GM12878 (cell line): ENCODE measurements around the gene DNMT3A.

ENCODE experiments used
- ASH2L ChIP-seq: fragments of 300-600, 200-600 bp; sonication (generic); IDR thresholded peaks from 2 replicates; pipeline ENCODE4 v1.6.1; 2017; ENCODE audit warnings: low read depth, mild to moderate bottlenecking, borderline replicate concordance
- EP300 ChIP-seq, 2 experiments: fragments of 150-350 bp in 1 of 2; IDR thresholded peaks; 2 replicates each; pipeline ENCODE4 v1.6.1; 2011 to 2012; ENCODE audit warnings: low read depth in 2 of 2, low read length in 2 of 2, borderline replicate concordance in 1 of 2, improper control_type of control experiment in 1 of 2, inconsistent platforms in 1 of 2; ENCODE audit not compliant: control insufficient read depth in 1 of 2
- MAX ChIP-seq: IDR thresholded peaks from 2 replicates; pipeline ENCODE4 v1.6.1; 2012; ENCODE audit warnings: low read depth, low read length, improper control_type of control experiment
- POU2F2 ChIP-seq: IDR thresholded peaks from 3 replicates; pipeline ENCODE4 v1.6.1; 2011; ENCODE audit warnings: low read depth, mild to moderate bottlenecking, low read length, borderline replicate concordance
- SRF ChIP-seq, 2 experiments: IDR thresholded peaks; 2 replicates each; pipeline ENCODE4 v1.6.1; 2011; ENCODE audit warnings: low read depth in 2 of 2, low read length in 2 of 2, mild to moderate bottlenecking in 1 of 2, moderate library complexity in 1 of 2
- TAF1 ChIP-seq: IDR thresholded peaks from 2 replicates; pipeline ENCODE4 v1.6.1; 2011; ENCODE audit warnings: mild to moderate bottlenecking, low read depth, low read length, borderline replicate concordance

- TF ChIP-seq SRF (IDR thresholded peaks at IDR 0.05; ENCODE audit: low read depth in 2 of 2, low read length in 2 of 2) (no peak), MAX (no peak), TAF1 (no peak), POU2F2 (no peak), EP300 (IDR thresholded peaks at IDR 0.05; ENCODE audit: borderline replicate concordance in 1 of 2, control insufficient read depth in 1 of 2, low read depth in 2 of 2, low read length in 2 of 2) (no peak), ASH2L (no peak)
These were observed 71.7 kb downstream of the DNMT3A start for GRCh38 chr2:25270061-25270460.
